ENCODE results near the gene CYP20A1.
"Not testable (repeated sequence)": the region's sequence is repeated elsewhere in the genome, so short reads cannot be mapped to it uniquely, and the experiment has no call there.

CYP20A1 gene

DNA sequence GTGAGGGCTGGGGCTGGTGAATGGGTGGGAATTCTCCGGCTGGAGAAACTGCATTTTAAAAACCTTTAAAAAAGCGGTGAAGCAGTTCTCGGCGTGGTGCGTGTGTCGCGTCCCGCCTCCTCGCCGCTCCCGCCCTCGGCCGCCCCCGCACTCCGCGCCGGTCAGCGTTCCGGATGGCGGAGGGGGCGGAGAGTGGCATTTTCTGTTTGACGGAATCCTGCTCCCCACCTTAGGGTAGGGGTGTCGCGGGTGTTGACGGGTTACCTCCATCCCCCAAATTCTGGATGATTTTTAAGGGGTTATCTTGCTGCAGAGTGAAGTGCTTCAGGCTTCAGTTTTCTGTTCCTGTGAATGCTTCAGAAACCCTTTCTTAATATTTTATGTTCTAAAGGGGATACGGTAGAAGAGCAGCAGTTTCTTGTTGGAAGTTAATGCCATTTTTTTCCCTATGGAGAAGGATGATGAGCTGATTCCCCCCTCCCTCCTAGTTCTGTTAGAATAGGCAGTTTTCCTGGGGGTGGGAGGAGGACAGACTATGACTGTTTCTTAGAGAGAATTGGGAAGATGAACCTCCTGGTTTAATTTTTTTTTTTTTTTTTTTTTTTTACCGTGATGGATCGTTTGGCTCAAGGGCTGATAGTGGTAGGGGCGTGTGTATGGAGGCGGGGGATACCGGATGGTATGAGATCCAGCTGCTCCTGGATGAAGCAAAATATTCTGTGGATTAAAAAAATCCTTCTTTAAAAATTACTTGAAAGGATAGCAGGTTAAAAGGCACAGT lies 90.1 kb downstream of the CYP20A1 start:
- peak overlapping the region; percentile 93 for H3K4me3 ChIP-seq (ENCODE audit: low read length)
- no peak for TF ChIP-seq CTCF (conservative IDR thresholded peaks at IDR 0.05; ENCODE audit: low read depth, low read length)
- DNase-seq (ENCODE audit: low read depth) = no peak

GRCh38 chr2:203330434-203330833 lies 91.6 kb downstream of the CYP20A1 start:
- no peak for DNase-seq (ENCODE audit: low read depth)
- no peak for TF ChIP-seq CTCF (conservative IDR thresholded peaks at IDR 0.05; ENCODE audit: low read depth, low read length)
- H3K4me3 ChIP-seq (ENCODE audit: low read length) = peak overlapping the region; percentile 93

DNA sequence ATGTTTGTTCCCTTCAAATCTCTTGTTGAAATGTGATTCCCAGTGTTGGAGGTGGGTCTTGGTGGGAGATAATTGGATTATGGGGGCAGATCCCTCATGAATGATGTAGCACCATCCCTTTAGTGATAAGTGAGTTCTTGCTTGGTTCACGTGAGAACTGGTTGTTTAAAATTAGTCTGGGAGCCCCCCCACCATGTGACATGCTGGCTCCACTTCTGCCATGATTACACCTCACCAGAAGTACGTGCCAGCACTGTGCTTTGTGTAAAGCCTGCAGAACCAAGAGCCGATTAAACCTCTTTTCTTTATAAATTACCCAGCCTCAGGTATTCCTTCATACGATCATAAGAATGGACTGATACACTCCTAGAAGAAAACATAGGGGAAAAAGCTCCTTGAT lies 99.5 kb downstream of the CYP20A1 start:
- DNase-seq (ENCODE audit: low read depth) = no peak
- TF ChIP-seq CTCF (conservative IDR thresholded peaks at IDR 0.05; ENCODE audit: low read depth, low read length) = no peak
- H3K4me3 ChIP-seq (ENCODE audit: low read length) = no peak overlapping the region

- H3K4me3 ChIP-seq (ENCODE audit: low read length) = no peak overlapping the region
- no peak for TF ChIP-seq CTCF (conservative IDR thresholded peaks at IDR 0.05; ENCODE audit: low read depth, low read length)
- DNase-seq (ENCODE audit: low read depth) = peak; percentile 54
These were observed 102.1 kb downstream of the CYP20A1 start for GRCh38 chr2:203340791-203341487.

GRCh38 chr2:203341741-203342310 lies 103.0 kb downstream of the CYP20A1 start:
- H3K4me3 ChIP-seq (ENCODE audit: low read length) = no peak overlapping the region
- no peak for DNase-seq (ENCODE audit: low read depth)
- no peak for TF ChIP-seq CTCF (conservative IDR thresholded peaks at IDR 0.05; ENCODE audit: low read depth, low read length)

DNA sequence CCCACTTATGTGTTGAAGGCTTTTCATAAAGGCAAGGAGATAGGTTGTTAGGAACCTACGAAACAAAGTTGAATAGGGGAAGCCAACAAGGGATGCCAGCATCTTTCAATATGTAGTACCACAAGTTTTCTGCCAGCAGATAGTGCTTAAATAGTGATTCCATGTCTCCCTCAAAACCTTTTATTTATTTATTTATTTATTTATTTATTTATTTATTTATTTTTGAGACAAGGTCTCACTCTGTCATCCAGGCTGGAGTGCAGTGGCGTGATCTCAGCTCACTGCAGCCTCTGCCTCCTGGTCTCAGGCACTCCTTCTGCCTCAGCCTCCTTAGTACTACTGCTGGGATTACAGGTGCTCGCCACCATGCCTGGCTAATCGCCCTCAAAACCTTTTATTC lies 103.6 kb downstream of the CYP20A1 start:
- not testable (repeated sequence) for H3K4me3 ChIP-seq (ENCODE audit: low read length); DNase-seq (ENCODE audit: low read depth)

- TF ChIP-seq CTCF (conservative IDR thresholded peaks at IDR 0.05; ENCODE audit: low read depth, low read length) = no peak
- H3K4me3 ChIP-seq (ENCODE audit: low read length) = no peak overlapping the region
- no peak for DNase-seq (ENCODE audit: low read depth)
These were observed 105.8 kb downstream of the CYP20A1 start for GRCh38 chr2:203344667-203345066.

Measured in retinal pigment epithelial cell (primary cell).